A673 (cell line): ENCODE data around the gene HYCC1.
"Not testable (repeated sequence)": the region's sequence is repeated elsewhere in the genome, so short reads cannot be mapped to it uniquely, and the experiment has no call there.

Experiments
- CTCF ChIP-seq: fragments of 300-800, 200-600 bp; sonication (generic); conservative IDR thresholded peaks from 2 replicates; pipeline ENCODE4 v1.5.1; 2017; ENCODE audit warnings: low read depth, mild to moderate bottlenecking, antibody characterized with exemption, low read length, moderate library complexity, mixed read lengths
- EZH2 ChIP-seq: fragments of 200-600 bp; sonication (generic); IDR thresholded peaks from 2 replicates; pipeline ENCODE4 v1.6.1; 2017; ENCODE audit warnings: borderline replicate concordance, low read depth, mild to moderate bottlenecking, mixed read lengths, antibody characterized with exemption, low read length; ENCODE audit not compliant: poor library complexity, severe bottlenecking

GRCh38 chr7:23039674-23040073 is 25.7 kb upstream of the HYCC1 start:
- not testable (repeated sequence) for TF ChIP-seq EZH2, CTCF
